Gastroesophageal sphincter (tissue), 3 donors: ENCODE data around the gene MS4A10.

Source experiments
- EP300 ChIP-seq: sonication (generic); formaldehyde crosslinking; IDR thresholded peaks from one replicate; pipeline ENCODE4 v1.6.1; 2017; ENCODE audit warnings: antibody characterized with exemption, mild to moderate bottlenecking
- POLR2A ChIP-seq, 2 donors: fragments of 450-650 bp; IDR thresholded peaks; one replicate each; pipeline ENCODE4 v1.6.1; 2017; ENCODE audit warnings: antibody characterized with exemption in 2 of 2, mild to moderate bottlenecking in 2 of 2, moderate library complexity in 1 of 2
- POLR2AphosphoS5 ChIP-seq: sonication (generic); formaldehyde crosslinking; IDR thresholded peaks from one replicate; pipeline ENCODE4 v1.6.1; 2017; ENCODE audit warnings: antibody characterized with exemption
- TF ChIP-seq, protein P1 (sequence below), 4 experiments: fragments of 200-600 bp in 2 of 4; fragments of 450-650 bp in 2 of 4; sonication (generic) in 1 of 4; IDR thresholded peaks; one replicate each; pipeline ENCODE4 v1.5.1; 2017 to 2019; ENCODE audit warnings: antibody characterized with exemption in 4 of 4, mild to moderate bottlenecking in 2 of 4, moderate library complexity in 2 of 4

DNA sequence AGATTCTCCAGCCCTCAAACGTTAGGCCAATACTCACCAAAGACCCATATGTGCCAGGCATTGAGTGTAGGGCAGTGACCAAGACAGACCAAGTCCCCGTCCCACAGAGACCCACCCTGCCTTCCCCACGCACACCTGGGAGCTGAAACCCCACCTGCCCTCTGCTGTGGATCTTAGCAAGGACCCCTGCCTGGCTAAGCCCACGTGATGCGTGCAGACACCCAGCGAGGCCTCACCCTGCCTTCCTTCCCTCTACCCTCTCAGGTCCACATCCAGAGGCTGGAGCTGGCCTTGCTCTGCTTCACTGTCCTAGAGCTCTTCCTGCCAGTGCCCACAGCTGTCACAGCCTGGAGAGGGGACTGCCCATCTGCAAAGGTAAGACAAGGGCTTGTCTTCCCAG is 10.2 kb downstream of the MS4A10 start:
- TF ChIP-seq, protein P1, sequence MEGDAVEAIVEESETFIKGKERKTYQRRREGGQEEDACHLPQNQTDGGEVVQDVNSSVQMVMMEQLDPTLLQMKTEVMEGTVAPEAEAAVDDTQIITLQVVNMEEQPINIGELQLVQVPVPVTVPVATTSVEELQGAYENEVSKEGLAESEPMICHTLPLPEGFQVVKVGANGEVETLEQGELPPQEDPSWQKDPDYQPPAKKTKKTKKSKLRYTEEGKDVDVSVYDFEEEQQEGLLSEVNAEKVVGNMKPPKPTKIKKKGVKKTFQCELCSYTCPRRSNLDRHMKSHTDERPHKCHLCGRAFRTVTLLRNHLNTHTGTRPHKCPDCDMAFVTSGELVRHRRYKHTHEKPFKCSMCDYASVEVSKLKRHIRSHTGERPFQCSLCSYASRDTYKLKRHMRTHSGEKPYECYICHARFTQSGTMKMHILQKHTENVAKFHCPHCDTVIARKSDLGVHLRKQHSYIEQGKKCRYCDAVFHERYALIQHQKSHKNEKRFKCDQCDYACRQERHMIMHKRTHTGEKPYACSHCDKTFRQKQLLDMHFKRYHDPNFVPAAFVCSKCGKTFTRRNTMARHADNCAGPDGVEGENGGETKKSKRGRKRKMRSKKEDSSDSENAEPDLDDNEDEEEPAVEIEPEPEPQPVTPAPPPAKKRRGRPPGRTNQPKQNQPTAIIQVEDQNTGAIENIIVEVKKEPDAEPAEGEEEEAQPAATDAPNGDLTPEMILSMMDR (IDR thresholded peaks at IDR 0.05): no peak
- TF ChIP-seq EP300: no peak
- no peak for TF ChIP-seq POLR2AphosphoS5
- TF ChIP-seq POLR2A (IDR thresholded peaks at IDR 0.05): no peak
